IPS-NIHi7 (cell line): ENCODE results near the gene SEMA4B.
A peak's percentile ranks its signal among the peaks of the same experiment; 100 is the strongest.
"Not testable (repeated sequence)": the region's sequence is repeated elsewhere in the genome, so short reads cannot be mapped to it uniquely, and the experiment has no call there.

ENCODE experiments used
- DNase-seq: peaks from one replicate; pipeline ENCODE4 v3.0.0; 2012; ENCODE audit warnings: mixed read lengths; ENCODE audit errors: extremely low spot score

Gene SEMA4B, protein sequence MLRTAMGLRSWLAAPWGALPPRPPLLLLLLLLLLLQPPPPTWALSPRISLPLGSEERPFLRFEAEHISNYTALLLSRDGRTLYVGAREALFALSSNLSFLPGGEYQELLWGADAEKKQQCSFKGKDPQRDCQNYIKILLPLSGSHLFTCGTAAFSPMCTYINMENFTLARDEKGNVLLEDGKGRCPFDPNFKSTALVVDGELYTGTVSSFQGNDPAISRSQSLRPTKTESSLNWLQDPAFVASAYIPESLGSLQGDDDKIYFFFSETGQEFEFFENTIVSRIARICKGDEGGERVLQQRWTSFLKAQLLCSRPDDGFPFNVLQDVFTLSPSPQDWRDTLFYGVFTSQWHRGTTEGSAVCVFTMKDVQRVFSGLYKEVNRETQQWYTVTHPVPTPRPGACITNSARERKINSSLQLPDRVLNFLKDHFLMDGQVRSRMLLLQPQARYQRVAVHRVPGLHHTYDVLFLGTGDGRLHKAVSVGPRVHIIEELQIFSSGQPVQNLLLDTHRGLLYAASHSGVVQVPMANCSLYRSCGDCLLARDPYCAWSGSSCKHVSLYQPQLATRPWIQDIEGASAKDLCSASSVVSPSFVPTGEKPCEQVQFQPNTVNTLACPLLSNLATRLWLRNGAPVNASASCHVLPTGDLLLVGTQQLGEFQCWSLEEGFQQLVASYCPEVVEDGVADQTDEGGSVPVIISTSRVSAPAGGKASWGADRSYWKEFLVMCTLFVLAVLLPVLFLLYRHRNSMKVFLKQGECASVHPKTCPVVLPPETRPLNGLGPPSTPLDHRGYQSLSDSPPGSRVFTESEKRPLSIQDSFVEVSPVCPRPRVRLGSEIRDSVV

DNA sequence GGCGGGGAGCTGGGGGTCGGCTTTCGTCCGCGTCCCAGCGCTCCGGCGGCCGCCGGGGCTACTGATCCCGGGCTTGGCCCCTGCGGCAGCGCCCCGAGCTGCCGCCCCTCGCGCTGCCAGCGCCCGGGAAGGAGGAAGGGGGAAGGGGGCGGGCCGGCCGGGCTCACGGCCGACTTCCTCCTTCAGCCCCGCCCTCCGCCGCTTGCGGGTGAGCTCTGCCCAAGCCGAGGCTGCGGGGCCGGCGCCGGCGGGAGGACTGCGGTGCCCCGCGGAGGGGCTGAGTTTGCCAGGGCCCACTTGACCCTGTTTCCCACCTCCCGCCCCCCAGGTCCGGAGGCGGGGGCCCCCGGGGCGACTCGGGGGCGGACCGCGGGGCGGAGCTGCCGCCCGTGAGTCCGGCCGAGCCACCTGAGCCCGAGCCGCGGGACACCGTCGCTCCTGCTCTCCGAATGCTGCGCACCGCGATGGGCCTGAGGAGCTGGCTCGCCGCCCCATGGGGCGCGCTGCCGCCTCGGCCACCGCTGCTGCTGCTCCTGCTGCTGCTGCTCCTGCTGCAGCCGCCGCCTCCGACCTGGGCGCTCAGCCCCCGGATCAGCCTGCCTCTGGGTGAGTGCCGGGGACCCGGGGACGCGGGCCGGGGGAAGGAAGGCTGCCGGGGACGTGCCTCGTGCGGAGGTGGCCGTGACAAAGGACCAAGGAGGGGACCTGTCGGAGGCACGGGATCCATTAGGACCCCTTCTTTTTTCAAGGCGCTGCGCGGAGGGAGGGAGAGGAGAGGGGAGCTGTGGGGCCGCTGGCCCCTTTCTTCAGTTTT, at the start of gene SEMA4B:
Gene SEMA4B (plus strand): TSS at position 201 of the 814 bp plus-strand sequence. CDS start 249 bp downstream, at position 450.
- DNase-seq: peak; percentile 95

DNA sequence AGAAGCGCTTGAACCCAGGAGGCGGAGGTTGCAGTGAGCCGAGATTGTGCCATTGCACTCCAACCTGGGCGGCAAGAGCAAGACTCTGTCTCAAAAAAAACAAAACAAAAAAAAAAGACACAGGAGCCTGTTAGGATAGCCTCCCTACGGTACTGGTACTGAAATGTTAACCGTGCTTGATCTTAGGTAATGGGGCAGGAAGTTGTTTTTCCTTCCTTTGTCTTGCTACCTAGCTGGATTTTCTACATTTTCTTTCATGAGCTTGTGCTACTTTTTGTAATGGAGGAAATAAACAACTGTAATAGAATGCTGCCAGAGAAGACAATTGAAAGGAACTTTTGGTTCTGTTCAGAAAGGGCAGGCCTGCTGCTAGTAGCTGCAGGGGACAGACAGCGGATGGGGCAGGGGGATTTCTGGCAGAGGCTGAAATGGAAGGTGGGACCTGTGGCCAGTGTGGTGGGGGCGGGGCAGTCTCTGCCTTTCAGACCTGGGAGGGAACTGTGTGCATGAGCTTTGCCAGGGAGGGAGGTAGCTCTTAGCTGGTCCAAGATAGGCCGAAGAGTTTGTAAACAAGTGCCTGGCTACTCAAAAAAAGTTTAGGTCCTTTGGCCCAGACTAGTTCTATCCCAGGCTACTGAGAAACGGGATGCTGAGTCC, 49.0 kb upstream of the SEMA4B start:
- peak; percentile 87 for DNase-seq

DNA sequence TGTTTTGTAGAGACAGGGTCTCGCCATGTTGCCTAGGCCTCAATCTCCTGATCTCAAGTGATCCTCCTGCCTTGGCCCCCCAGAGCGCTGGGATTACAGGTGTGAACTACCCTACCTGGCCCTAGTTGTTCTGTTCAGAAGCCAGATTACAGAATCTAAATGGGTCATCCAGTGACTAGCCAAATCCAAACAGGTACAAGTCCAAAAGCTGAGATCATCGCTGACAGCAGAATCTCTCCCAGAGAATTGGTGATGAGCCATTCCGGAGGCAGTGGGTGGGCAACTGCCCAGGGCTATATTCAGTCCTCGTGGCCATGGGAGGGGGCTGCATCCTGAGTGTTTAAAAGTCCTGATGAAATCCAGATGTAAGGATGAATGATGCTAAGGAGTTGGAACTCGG, 47.5 kb upstream of the SEMA4B start:
- DNase-seq: no peak

DNA sequence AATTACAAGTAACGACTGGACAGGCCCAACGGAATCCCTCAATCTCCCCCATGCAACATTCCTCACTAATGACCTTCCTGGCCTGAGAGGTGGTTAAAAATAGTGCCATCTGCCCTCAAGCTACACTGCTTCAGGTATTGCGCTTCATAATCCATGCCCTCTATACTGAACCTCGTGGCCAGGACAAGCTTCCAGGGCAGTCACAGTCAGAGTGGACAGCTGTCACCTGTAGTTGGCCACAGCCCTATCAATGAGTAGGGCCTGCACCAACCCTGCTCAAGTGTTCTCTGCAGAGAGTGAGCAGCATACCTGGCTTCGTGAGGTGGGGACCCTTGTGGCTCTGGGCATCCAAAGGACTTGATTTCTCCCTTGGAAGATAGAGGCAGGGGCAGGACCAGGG, 46.9 kb upstream of the SEMA4B start:
- DNase-seq: no peak

DNA sequence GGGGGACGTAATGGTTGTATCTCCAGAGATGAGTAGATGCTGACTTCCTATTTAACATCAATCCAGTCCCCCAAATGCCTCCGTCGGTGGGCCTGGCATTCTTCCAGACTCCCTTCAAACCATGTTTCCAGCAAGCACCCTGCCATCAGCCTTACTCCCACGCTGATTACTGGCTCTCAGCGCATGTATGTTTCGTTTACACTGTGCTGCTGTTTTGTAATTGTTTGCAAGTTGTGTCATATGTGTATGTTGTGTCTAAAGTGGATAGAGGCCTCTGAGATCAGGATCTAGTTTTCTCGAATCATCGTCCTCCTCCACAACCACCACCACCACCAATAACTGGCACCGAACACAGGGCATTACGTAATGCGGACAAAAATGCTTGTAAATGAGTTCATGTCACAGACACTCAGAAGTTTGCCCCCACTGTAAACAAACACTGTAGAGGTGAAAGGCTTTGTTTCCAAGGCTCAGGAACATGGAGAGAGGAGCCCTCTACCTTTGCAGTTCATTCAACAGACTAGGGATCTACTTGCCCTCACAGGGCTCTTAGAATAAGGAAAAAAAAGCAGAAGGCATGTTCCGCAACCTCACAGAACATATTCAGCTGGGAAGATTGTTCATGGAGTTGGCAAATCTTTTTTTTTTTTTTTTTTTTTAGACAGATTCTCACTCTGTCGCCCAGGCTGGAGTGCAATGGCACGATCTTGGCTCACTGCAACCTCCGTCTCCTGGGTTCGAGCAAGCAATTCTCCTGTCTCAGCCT, 46.1 kb upstream of the SEMA4B start:
- DNase-seq: no peak

DNA sequence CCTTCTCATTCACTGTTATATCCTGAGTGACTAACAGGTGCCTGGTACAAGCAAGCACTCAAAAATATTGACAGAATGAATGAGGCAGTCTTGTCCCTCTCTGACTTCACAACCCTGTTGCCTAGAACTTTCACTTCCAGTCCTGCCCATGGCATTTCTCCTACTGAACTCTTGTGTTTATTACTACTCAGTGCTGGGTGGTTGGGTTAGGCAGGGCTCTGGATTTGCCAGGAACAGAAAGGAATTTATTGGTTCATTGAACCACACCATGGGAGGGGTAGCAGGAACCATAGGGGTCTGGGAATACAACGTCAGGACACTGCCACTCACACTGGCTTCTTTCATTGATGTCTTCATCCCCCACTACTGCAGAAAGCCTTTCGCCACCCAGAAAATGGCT, 41.9 kb upstream of the SEMA4B start:
- DNase-seq: no peak

DNA sequence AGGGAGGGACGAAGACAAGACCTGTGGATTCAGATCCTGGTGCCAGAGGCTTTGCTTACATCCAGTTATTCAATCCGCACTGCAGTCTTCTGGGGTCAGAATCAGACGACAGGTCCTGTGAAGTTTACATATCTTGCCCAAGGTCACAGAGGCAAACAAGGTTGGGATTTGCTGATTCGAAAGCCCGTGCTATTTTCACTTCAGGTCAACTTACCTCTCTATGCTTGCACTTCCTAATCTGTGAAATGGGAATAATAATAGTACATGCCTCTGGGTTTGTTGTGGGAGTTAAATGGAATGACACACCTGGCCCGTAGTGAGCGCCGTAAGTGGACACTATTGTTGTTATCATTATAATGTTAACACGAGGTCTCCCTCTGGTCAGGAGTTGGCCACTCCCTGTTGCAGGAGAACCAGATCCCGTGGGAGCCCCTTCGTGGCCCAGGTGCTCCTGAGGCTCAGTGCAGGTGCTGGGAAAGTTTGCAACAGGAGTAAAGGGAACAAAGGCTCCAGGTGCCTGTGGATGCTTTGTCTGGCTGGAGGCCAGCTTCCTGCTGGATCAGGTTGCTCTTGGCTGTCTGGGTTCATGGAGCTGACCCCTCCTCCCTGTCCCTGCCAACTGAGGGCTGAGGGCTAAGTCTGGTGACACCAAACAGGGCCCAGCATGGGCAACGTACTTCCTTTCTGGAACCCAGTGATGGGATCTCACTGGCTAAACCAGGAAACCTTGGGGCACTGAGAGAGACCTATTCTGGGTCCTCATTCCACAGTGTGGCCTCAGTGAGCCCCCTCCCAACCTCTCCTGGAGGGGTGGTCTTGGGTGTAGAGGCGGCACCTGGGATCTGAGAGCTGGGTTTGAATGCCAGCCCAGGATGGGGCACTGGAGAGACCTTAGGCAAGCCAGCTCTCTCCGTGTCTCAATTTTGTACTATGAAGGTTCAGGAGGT, 40.1 kb upstream of the SEMA4B start:
- no peak for DNase-seq

DNA sequence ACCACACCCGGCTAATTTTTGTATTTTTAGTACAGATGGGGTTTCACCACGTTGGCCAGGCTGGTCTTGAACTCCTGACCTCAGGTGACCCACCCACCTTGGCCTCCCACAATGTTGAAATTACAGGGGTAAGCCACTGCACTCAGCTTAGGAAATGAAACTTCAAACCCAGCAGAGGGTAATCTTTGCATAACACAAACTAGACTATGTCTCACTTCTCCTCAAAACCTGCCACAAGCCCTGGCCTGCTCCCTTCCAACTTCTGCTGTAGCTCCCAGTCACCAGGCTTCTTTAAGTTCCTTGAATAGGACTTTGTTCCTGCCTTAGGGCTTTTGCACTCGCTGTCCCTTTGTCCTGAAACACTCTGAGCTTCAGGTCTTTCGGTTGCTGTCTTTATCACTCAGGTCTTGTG, 39.2 kb upstream of the SEMA4B start:
- no peak for DNase-seq

DNA sequence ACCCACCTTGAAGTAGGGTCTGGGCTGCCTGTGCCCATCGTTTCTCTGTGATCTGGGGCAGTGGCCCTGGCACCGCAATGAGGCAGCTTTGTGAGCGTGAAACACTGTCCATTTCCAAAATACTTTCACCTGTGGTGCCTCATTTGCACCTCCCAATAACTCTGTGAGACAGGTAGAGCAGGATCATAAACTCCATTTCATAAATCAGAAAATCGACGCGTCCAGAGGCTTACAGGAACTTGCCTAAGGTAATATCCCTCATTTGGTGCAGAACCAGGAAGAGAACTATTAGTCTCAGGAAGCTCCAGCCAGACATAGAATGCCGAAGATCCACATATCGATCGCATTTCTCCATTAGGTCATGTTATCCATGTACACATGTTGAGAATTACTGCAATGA, 38.2 kb upstream of the SEMA4B start:
- DNase-seq: no peak

DNA sequence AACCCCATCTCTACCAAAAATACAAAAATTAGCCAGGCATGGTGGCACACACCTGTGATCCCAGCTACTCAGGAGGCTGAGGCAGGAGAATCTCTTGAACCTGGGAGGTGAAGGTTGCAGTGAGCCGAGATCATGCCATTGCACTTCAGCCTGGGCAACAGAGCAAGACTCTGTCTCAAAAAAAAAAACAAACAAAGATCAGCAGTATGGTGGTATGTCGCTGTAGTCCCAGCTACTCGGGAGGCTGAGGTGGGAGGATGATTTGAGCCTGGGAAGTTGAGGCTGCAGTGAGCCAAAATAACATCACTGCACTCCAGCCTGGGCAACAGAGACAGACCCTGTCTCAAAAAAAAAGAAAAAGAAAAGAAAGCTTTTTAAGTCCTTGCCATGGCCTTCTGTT, 36.9 kb upstream of the SEMA4B start:
- DNase-seq: not testable (repeated sequence)

DNA sequence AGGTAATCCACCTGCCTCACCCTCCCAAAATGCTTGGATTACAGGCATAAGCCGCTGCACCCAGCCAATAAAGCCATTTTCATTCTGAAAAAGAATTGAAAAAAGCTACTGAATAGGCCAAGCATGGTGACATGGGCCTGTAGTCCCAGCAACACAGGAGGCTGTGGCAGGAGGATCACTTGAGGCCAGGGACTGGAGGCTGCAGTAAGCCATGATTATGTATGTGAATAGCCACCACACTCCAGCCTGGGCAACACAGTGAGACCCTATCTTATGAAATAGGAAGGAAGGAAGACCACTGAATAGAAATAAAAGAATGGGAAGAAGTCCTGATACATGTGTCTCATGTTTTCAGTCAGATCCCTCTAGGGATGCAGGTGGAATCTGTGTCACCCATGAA, 36.0 kb upstream of the SEMA4B start:
- no peak for DNase-seq

DNA sequence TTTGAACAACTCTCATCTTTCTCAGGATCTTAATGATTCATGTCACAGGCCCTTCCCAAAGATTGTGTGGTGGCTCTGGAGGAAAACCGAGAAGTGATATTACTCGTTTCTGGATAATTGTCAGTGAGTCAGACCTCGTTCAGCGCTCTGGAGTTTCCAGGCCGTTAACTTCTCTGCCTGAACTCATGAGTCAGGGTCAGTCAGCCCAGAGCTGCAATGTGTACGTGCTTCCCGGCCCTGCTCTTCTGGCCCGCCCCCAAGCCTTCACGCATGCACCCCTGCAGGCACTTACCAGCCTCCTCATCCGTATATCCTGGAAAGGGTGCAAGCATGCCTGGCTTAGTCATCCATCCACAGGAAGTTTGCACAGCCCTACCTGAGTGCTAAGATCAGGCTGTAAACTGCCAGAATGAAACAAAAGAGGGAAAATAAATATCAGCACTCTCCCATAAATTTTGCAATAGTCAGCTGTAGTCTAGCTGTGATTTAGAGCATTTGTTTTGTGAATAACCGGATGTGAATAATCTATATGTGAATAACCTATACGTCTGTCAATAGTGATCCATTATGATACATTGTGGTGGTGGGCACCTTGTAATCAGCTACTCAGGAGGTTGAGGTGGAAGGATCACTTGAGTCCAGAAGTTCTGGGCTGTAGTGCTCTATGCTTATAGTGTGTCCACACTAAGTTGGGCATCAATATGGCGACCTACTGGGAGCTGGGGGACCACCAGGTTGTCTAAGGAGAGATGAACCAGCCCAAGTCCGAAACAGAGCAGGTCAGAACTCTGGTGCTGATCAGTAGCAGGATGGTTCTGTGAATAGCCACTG, 35.3 kb upstream of the SEMA4B start:
- peak; percentile 58 for DNase-seq

DNA sequence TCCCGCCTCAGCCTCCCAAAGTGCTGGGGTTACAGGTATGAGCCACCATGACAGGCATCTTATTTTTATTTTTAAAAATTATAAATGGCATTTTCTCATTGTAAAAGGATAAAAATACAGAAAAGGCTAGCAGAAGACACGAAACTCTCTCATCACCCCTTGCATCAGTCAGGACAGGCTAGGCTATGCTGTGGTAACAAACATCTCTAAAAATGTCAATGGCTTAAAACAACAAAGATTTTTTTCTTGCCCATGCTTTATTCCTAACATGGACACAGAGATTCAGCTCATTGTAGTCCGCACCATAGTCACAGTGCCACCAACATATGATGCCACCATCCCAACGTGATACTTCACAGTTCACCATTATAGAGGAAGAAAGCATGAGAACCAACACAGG, 34.0 kb upstream of the SEMA4B start:
- DNase-seq: no peak

DNA sequence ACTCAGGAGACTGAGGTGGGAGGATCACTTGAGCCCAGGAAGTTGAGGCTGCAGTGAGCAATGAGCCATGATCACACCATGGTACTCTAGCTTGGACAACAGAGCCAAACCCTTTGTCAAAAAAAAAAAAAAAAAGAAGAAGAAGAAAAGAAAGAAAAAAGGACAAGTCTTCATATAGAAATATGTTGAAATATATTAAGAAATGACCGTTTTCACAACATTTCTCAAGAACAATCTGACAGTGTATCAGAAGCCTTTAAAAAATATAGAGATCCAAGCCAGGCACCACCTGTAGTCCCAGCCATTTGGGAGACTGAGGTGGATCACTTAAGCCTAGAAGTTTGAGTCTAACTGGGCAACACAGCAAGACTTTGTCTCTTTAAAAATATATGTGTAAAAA, 29.5 kb upstream of the SEMA4B start:
- no peak for DNase-seq

DNA sequence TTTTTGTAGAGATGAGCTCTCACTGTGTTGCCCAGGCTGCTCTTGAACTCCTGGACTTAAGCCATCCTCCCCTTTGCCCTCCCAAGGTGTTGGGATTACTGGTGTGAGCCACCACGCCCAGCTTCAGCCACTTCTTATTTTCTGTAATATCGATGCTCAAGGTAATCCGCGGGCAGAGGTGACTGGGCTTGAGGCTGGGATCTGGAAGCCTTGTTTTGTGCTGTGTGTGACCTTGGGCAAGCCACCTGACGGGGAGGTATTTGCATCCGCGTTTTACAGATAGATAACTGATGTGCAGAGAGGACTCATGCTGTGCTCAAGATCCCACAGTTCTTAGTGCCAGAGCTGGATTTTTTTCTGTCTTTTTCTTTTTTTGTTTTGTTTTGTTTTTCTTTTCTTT, 27.8 kb upstream of the SEMA4B start:
- DNase-seq: no peak

DNA sequence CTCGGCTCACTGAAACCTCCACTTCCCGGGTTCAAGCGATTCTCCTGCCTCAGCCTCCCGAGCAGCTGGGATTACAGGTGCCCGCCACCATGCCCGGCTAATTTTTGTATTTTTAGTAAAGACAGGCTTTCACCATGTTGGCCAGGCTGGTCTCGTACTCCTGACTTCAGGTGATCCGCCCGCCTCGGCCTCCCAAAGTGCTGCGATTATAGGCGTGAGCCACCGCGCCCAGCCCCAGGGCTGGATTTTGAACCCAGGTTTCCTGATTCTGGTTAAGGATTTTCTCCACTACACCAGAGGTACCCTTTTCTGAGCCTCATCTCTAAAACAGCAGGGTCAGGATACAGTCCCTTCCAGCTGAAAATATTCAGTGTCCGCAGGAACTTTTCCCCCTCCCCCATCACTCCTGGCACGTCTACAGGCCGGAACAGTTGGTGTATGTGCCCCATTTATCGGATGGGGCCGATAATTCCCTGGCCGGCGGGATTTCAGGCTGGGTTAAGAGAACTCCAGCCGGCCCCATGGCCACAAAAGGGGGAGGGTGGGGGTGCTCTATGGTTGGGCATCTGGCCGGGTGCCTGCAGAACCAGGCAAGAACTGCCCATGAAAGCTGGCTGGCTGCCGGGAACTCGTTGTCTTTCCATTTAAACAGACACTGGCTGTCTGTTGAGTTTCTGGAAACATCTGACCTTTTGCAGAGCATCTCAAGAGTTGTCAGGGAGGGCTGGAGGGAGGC, 26.8 kb upstream of the SEMA4B start:
- DNase-seq: no peak

DNA sequence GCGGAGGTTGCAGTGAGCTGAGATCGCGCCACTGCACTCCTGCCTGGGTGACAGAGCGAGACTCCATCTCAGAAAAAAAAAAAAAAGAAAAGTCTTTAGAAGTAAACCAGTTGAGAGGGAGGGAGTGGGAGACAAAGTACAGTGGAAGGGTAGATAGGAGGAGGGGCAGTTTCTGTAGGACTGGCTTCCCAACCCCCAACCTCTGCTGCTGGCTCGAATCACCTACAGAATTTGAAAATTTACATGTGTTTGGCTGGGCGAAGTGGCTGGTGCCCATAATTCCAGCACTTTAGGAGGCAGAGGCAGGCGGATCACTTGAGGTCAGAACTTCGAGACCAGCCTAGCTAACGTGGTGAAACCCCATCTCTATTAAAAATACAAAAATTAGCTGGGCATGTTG, 24.1 kb upstream of the SEMA4B start:
- DNase-seq: no peak
